ENCODE measurements around the gene STAP1.

DNA sequence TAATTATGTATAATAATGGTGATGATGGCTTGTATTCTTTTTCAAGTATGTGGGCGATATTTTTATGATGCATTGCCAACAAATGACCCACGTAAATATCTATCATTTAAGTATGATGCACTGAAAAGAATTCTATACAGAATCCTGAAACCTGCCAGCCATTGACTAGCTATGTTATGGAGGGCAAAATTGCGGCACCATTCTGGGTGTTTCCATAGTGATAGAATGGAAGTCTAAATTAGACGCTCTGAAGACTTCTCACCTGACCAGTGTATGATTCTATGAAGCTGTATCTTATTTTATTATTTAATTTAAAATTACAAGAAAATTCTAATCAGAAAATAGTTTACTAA, 12.5 kb upstream of the STAP1 start:
- no peak for TF ChIP-seq POLR2A (IDR thresholded peaks at IDR 0.05; ENCODE audit: low read length)
- no peak for TF ChIP-seq GATA1 (IDR thresholded peaks at IDR 0.05; ENCODE audit: low read depth, low read length)

Data from erythroblast (primary cell).